Muscle layer of colon (tissue), 2 donors: ENCODE data around the gene TFAP2C.
"Not testable (repeated sequence)": the region's sequence is repeated elsewhere in the genome, so short reads cannot be mapped to it uniquely, and the experiment has no call there.

Experiments used
- H3K27ac ChIP-seq: one replicate; pipeline ENCODE4 v1.7.0; 2013; ENCODE audit warnings: low read depth, mild to moderate bottlenecking, low read length, moderate library complexity
- H3K27me3 ChIP-seq, 2 donors: one replicate each; pipeline ENCODE4 v1.7.0; 2013; ENCODE audit warnings: low read length in 2 of 2, mild to moderate bottlenecking in 2 of 2; ENCODE audit not compliant: insufficient read depth in 2 of 2, control insufficient read depth in 1 of 2
- H3K36me3 ChIP-seq: one replicate; pipeline ENCODE4 v1.7.0; 2013; ENCODE audit warnings: mild to moderate bottlenecking, low read length; ENCODE audit not compliant: insufficient read depth
- H3K4me1 ChIP-seq: one replicate; pipeline ENCODE4 v1.7.0; 2013; ENCODE audit warnings: mild to moderate bottlenecking, low read length; ENCODE audit not compliant: insufficient read depth
- H3K4me3 ChIP-seq, 2 donors: one replicate each; pipeline ENCODE4 v1.7.0; 2013; ENCODE audit warnings: low read length in 2 of 2, low read depth in 1 of 2, mild to moderate bottlenecking in 1 of 2, moderate library complexity in 1 of 2
- H3K9ac ChIP-seq: one replicate; pipeline ENCODE4 v1.7.0; 2013; ENCODE audit warnings: low read length
- H3K9me3 ChIP-seq: one replicate; pipeline ENCODE4 v1.7.0; 2013; ENCODE audit warnings: mild to moderate bottlenecking, low read length
- donor health status: abdominal sarcoma.
- donor health status: Adenocarcinoma of cecum.

TFAP2C gene

GRCh38 chr20:56617489-56617888, 11.6 kb upstream of the TFAP2C start:
- no peaks in the 10 kb centered on the region for H3K27me3 ChIP-seq
- no peaks in the 10 kb centered on the region for H3K4me1 ChIP-seq
- no peaks in the 10 kb centered on the region for H3K9me3 ChIP-seq
- no peak overlapping the region for H3K4me3 ChIP-seq
- no peak overlapping the region for H3K27ac ChIP-seq
- no peak overlapping the region for H3K9ac ChIP-seq
- no peaks in the 10 kb centered on the region for H3K36me3 ChIP-seq

- H3K27ac ChIP-seq, result no peak overlapping the region
- peaks cover 4 to 21% of the 10 kb centered on the region in 2 donors for H3K27me3 ChIP-seq
- H3K9ac ChIP-seq, result no peak overlapping the region
- H3K36me3 ChIP-seq, result no peaks in the 10 kb centered on the region
- H3K9me3 ChIP-seq, result no peaks in the 10 kb centered on the region
- no peaks in the 10 kb centered on the region for H3K4me1 ChIP-seq
- H3K4me3 ChIP-seq, result no peak overlapping the region
Measured at GRCh38 chr20:56621730-56622129, 7.4 kb upstream of the TFAP2C start.

GRCh38 chr20:56623930-56624329, 5.2 kb upstream of the TFAP2C start:
- not testable (repeated sequence) for H3K9ac ChIP-seq, H3K36me3 ChIP-seq, H3K4me3 ChIP-seq, H3K9me3 ChIP-seq, H3K27ac ChIP-seq
- Histone ChIP-seq H3K27me3 (peaks cover 21 to 43% of the 10 kb centered on the region in 2 donors), H3K4me1 (peaks cover 11% of the 10 kb centered on the region)

GRCh38 chr20:56624786-56625681, 4.1 kb upstream of the TFAP2C start:
- H3K36me3 ChIP-seq, result no peaks in the 10 kb centered on the region
- H3K9ac ChIP-seq, result no peak overlapping the region
- peaks cover 11% of the 10 kb centered on the region for H3K4me1 ChIP-seq
- no peak overlapping the region for H3K4me3 ChIP-seq
- peaks cover 21 to 54% of the 10 kb centered on the region in 2 donors for H3K27me3 ChIP-seq
- no peaks in the 10 kb centered on the region for H3K9me3 ChIP-seq
- H3K27ac ChIP-seq, result no peak overlapping the region

- Histone ChIP-seq H3K4me3 (no peak overlapping the region), H3K9me3 (no peaks in the 10 kb centered on the region), H3K27me3 (peaks cover 21 to 62% of the 10 kb centered on the region in 2 donors), H3K27ac (no peak overlapping the region), H3K4me1 (peaks cover 11% of the 10 kb centered on the region), H3K9ac (no peak overlapping the region), H3K36me3 (no peaks in the 10 kb centered on the region)
Measured at GRCh38 chr20:56625837-56626236, 3.3 kb upstream of the TFAP2C start.

- no peak overlapping the region for H3K4me3 ChIP-seq
- H3K27me3 ChIP-seq, result peaks cover 21 to 69% of the 10 kb centered on the region in 2 donors
- H3K4me1 ChIP-seq, result peaks cover 11% of the 10 kb centered on the region
Measured at GRCh38 chr20:56626367-56627121, 2.6 kb upstream of the TFAP2C start.

GRCh38 chr20:56627122-56628014, 1.7 kb upstream of the TFAP2C start:
- Histone ChIP-seq H3K27ac (no peak overlapping the region), H3K4me3 (peak overlapping the region in 1 of 2 donors; percentile 80), H3K27me3 (peaks cover 21 to 70% of the 10 kb centered on the region in 2 donors), H3K36me3 (no peaks in the 10 kb centered on the region), H3K9me3 (no peaks in the 10 kb centered on the region), H3K9ac (no peak overlapping the region), H3K4me1 (peaks cover 11% of the 10 kb centered on the region)

More at GRCh38 chr20:56626367-56627121, 2.6 kb upstream of the TFAP2C start:
- Histone ChIP-seq H3K9me3 (no peaks in the 10 kb centered on the region), H3K9ac (no peak overlapping the region), H3K27ac (no peak overlapping the region), H3K36me3 (no peaks in the 10 kb centered on the region)

- H3K9me3 ChIP-seq, result no peaks in the 10 kb centered on the region
- peaks cover 12% of the 10 kb centered on the region for H3K4me1 ChIP-seq
- H3K27ac ChIP-seq, result no peak overlapping the region
- peaks cover 21 to 70% of the 10 kb centered on the region in 2 donors for H3K27me3 ChIP-seq
- H3K4me3 ChIP-seq, result peak overlapping the region; percentile 38 to 80
- no peak overlapping the region for H3K9ac ChIP-seq
- H3K36me3 ChIP-seq, result no peaks in the 10 kb centered on the region
Measured at GRCh38 chr20:56628015-56628872, 862 bp upstream of the TFAP2C start.

GRCh38 chr20:56629464-56630085, 469 bp downstream of the TFAP2C start:
- H3K4me3 ChIP-seq, result peak overlapping the region; percentile 76 to 80
- peak overlapping the region; percentile 81 for H3K27ac ChIP-seq
- peaks cover 24 to 70% of the 10 kb centered on the region in 2 donors for H3K27me3 ChIP-seq
- no peaks in the 10 kb centered on the region for H3K9me3 ChIP-seq
- peaks cover 20% of the 10 kb centered on the region for H3K4me1 ChIP-seq
- H3K9ac ChIP-seq, result peak overlapping the region; percentile 97
- H3K36me3 ChIP-seq, result peaks cover 4% of the 10 kb centered on the region

- peak overlapping the region; percentile 81 for H3K27ac ChIP-seq
- H3K9ac ChIP-seq, result peak overlapping the region; percentile 97
- H3K36me3 ChIP-seq, result peaks cover 4% of the 10 kb centered on the region
- peak overlapping the region; percentile 76 to 80 for H3K4me3 ChIP-seq
- peaks cover 20% of the 10 kb centered on the region for H3K4me1 ChIP-seq
- peaks cover 24 to 65% of the 10 kb centered on the region in 2 donors for H3K27me3 ChIP-seq
- no peaks in the 10 kb centered on the region for H3K9me3 ChIP-seq
Measured at GRCh38 chr20:56630086-56630493, 984 bp downstream of the TFAP2C start.
